HG02642 (cell line): ENCODE results near the gene PPY.
"Not testable (repeated sequence)": the region's sequence is repeated elsewhere in the genome, so short reads cannot be mapped to it uniquely, and the experiment has no call there.

ENCODE experiments used
- ATAC-seq: cut with Tn5 transposase; IDR thresholded peaks from one replicate; pipeline ENCODE4 v1.9.1; 2021; ENCODE audit warnings: mild to moderate bottlenecking; ENCODE audit not compliant: unreplicated experiment, poor library complexity

The PPY gene

GRCh38 chr17:43935204-43935925, 6.9 kb downstream of the PPY start:
- no peak for ATAC-seq

DNA sequence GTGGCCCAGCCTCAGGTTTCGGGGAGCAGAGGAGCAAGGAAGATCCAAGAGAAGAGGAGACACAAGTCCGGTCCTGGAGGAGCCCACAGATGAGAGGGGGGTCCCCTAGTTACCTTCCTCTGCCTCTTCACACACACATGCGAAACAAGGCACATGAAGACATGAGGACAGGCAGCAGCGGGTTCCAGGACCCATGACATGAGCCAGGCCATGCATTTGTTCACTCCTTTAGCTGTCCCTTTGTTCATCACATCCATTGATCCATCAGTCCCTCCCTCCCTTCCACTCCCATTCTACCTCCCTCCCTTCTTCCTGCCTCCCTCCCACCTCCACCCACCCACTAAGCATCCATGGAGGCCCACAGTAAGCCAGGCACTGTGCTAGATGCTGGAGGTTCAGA, 9.4 kb downstream of the PPY start:
- no peak for ATAC-seq

DNA sequence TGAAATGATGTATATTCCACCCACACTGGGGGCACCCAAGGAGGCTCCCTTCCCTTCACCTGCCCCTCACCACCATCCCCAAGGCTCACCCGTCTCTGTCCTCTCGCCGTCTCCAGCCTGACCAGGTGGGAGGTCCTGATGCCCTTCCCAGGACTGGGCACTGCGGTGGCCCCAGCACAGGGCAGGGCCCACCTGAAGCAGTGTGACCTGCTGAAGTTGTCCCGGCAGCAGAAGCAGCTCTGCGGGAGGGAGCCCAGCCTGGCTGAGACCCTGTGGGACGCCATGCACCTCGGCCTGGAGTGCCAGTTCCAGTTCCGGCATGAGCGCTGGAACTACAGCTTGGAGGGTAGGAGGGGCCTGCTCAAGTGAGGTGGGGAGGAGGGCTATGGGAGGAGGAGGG, 9.9 kb downstream of the PPY start:
- no peak for ATAC-seq

- no peak for ATAC-seq
Measured at GRCh38 chr17:43931062-43931571, 11.2 kb downstream of the PPY start.

GRCh38 chr17:43928609-43929008, 13.7 kb downstream of the PPY start:
- no peak for ATAC-seq

DNA sequence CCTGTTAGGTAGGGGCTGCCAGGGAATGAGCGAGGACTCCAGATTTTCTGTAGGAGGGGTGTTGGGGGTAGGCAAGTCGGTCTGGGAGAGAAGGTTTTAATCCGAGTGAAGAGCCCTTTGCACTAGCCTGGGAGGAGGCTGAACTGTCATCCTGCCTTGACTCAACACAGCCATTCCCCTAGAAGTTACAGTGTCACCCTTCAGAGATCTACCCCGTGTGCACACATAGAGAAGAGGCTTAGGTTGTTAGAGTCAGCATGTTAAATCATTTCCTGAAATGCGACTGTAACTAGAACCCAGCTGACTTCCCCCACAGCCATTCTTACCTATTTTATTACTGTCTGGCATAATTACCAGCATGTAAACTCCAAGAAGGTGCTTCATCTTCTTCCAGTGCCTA, 14.3 kb downstream of the PPY start:
- not testable (repeated sequence) for ATAC-seq

DNA sequence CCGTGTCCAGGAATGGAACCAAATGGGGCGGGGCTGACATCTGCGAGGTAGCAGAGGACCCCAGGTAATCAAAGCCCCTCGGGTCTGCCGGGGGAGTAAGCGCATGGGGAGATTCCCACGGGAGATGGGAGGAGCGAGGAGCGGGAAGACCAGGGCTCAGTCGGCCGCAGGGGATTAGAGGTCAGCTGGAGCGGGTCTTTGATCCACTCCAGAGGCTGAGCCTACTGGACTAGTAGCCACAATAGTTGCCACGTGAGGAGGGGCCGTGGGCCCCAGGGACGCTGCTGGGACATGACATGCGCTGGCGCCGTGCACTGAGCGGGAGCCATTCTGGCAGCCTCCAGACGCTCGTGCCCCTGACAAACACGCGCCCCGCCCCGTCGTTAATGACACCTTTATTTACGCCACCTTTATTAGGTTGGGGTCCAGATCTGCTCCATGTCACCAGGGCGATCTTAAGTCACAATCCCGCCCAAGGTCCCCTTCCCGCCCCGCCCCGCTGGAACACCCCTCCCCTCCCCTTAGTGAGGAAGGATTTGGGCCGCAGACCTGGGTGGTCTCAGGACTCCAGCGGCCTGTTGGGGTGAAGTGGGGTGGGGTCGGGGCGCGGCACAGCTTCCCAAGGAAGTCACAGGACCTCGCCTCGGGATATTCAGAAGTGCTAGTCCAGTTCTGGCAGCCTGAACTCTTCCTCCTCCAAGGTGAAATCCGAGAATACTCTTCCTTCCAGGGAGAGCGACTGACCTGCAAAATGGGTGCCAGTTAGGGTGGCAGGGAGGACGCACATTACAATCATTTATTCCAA, 15.0 kb downstream of the PPY start:
- no peak for ATAC-seq

GRCh38 chr17:43924558-43924957, 17.7 kb downstream of the PPY start:
- ATAC-seq: no peak

DNA sequence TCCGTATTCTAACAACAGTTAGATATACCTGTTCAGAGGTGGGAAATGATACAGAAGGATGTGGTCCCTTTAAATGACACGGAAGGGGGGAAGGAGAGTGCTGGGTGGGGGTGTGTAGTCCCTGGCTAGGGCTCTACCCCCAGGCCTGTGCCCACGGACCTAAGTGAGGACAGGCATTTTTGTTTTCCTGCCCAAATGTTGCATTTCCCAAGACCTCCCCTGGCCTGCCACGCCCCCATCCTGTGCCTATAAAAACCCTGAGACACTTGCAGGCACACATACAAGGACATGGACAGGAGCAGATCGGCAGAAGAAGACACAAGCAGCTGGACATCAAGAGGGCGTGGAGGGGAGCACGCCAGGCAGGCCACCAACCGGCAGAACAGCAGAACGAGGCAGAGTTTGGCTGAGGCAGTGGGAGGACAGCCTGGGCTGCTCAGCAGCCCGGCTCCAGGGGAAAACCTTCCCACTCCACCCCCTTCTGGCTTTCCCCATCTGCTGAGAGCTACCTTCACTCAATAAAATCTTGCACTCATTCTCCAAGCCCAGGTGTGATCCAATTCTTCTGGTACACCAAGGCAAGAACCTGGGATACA, 21.7 kb downstream of the PPY start:
- no peak for ATAC-seq

- ATAC-seq: no peak
Measured at GRCh38 chr17:43918026-43918389, 24.3 kb downstream of the PPY start.

DNA sequence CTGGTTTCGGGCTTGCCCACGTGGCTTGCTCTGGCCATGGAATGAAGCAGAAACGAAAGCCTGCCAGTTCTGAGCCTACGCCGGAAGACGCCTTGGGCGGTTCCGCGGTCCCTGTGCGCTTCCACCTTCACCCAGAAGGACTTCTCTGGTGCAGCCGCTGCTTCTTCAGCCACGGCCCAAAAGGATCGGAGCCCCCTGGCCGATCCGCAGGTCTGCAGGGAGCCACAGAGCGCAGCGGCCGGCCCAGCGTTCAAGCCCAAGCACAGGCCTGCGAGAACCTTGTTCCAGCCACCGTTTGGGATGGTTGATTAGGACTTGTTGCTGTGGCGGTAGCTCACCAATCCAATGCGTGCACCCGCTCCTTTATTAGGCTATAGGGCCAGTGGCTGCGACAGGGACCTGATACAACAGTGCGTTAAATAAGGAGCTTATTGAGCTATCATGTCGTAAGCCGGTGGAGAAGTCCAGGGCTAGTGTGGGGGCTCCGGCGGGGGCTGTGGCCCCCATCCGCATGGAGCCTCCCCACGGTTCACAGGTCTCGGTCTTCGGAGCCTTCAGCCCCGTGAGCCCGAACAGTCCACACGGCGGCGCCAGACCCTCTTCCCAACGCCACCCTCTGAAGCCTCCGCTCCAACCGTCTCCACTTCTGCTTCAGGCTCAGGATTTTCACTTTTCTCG, 24.8 kb downstream of the PPY start:
- ATAC-seq: peak; percentile 68

- peak; percentile 14 for ATAC-seq
Measured at GRCh38 chr17:43917016-43917347, 25.3 kb downstream of the PPY start.

DNA sequence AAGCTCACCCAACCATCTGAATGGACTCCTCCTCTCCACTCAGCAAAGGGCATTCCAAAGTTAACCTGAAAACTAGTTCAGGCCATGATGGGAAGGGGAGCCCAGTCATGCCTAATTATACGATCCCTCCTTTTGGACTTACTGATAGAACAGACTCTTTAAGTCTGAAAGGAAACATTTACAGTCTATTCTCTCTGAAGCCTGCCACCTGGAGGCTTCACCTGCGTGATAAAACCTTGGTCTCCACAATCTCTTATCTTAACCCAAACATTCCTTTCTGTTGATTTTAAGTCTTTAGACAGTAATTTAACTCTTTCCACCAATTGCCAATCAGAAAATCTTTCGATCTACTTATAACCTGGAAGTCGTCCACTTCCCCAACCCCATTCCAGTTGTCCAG, 25.9 kb downstream of the PPY start:
- no peak for ATAC-seq

DNA sequence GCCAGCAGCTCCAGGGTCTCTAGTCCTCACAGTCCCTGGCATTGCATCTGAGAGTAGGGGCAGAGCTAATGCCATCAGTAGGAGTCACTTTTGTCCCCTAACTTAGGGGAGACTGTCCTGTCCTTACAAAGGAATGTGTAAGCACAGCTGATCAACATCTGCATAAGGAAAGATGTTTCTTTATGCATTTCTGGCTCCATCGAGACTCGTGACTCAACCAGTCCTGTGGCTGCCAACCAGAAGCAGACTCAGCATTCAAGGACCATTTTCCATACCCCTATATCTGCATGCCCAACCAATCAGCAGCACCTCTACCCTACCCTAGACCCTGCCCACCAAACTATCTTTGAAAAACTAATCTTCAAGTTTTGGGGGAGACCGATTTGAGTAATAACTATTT, 26.7 kb downstream of the PPY start:
- no peak for ATAC-seq

- ATAC-seq: no peak
Measured at GRCh38 chr17:43914451-43914850, 27.8 kb downstream of the PPY start.

DNA sequence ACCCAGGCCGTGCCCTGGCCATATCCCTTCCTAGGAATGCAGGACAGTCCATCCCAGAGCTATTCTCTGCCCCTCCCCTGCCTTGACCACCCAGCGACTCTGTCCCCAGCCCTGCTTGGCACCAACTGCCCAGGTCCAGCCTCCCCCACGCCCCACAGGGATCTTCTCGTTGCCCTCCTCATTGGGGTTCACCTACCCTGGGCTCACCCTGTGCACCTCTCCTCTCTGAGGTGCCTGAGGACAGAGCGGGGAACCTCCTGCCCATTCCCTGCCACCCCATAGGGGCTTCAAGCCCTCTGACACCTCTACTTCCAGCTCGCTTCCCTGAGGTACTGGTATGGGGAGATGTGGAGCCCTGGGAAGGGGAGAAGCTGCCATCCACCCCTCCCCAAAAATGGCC, 28.7 kb downstream of the PPY start:
- ATAC-seq: no peak

GRCh38 chr17:43912635-43913304, 29.5 kb downstream of the PPY start:
- no peak for ATAC-seq

- ATAC-seq: no peak
Measured at GRCh38 chr17:43911904-43912303, 30.4 kb downstream of the PPY start.

GRCh38 chr17:43909537-43910231, 32.6 kb downstream of the PPY start:
- no peak for ATAC-seq
